Loucy (cell line): ENCODE data around the gene IFT27.

Experiments
- H2AFZ ChIP-seq: fragments of 200-600 bp; sonication (generic); 2 replicates; pipeline ENCODE4 v1.6.0; 2016; ENCODE audit warnings: antibody characterized with exemption, mild to moderate bottlenecking, low read length, moderate library complexity
- H3F3A ChIP-seq: fragments of 200-600 bp; 2 replicates; pipeline ENCODE4 v1.6.0; 2016; ENCODE audit warnings: antibody characterized with exemption, low read depth, mild to moderate bottlenecking
- H3K27me3 ChIP-seq: fragments of 200-600 bp; sonication (generic); 2 replicates; pipeline ENCODE4 v1.6.1; 2014; ENCODE audit warnings: low read length, mild to moderate bottlenecking; ENCODE audit not compliant: insufficient read depth, poor library complexity, severe bottlenecking
- H3K36me3 ChIP-seq: fragments of 200-600 bp; sonication (generic); 2 replicates; pipeline ENCODE4 v1.6.1; 2016; ENCODE audit warnings: low read length; ENCODE audit not compliant: insufficient read depth
- H3K4me1 ChIP-seq: fragments of 200-600 bp; sonication (generic); 2 replicates; pipeline ENCODE4 v1.5.1; 2014; ENCODE audit warnings: low read length, mild to moderate bottlenecking; ENCODE audit not compliant: insufficient read depth, poor library complexity, severe bottlenecking
- H3K4me2 ChIP-seq: fragments of 200-600 bp; sonication (generic); 2 replicates; pipeline ENCODE4 v1.6.0; 2014; ENCODE audit warnings: antibody characterized with exemption, low read length, low read depth, mild to moderate bottlenecking; ENCODE audit not compliant: poor library complexity, severe bottlenecking
- H3K4me3 ChIP-seq: fragments of 200-600 bp; sonication (generic); 2 replicates; pipeline ENCODE4 v1.5.1; 2014; ENCODE audit warnings: low read length, mild to moderate bottlenecking, mixed read lengths; ENCODE audit not compliant: poor library complexity, severe bottlenecking
- H3K79me2 ChIP-seq: fragments of 200-600 bp; sonication (generic); 2 replicates; pipeline ENCODE4 v1.6.1; 2014; ENCODE audit warnings: low read length; ENCODE audit not compliant: insufficient read depth
- H3K9ac ChIP-seq: fragments of 200-600 bp; sonication (generic); 2 replicates; pipeline ENCODE4 v1.6.0; 2014; ENCODE audit warnings: mild to moderate bottlenecking, low read depth, low read length, moderate library complexity; ENCODE audit not compliant: poor library complexity, severe bottlenecking
- H3K9me2 ChIP-seq: fragments of 200-600 bp; sonication (generic); replicated peaks from 2 replicates; pipeline ENCODE4 v1.6.1; 2016; ENCODE audit warnings: low read depth, low read length, mixed read lengths
- H3K9me3 ChIP-seq: fragments of 200-600 bp; sonication (generic); 2 replicates; pipeline ENCODE4 v1.6.1; 2014; ENCODE audit warnings: mild to moderate bottlenecking, antibody characterized with exemption, low read length, low read depth; ENCODE audit not compliant: insufficient read depth
- H4K20me1 ChIP-seq: fragments of 200-600 bp; sonication (generic); 2 replicates; pipeline ENCODE4 v1.6.0; 2014; ENCODE audit warnings: antibody characterized with exemption, low read length, mild to moderate bottlenecking; ENCODE audit not compliant: insufficient read depth, poor library complexity, severe bottlenecking
- CTCF ChIP-seq: fragments of 200-600 bp; sonication (generic); conservative IDR thresholded peaks from 2 replicates; pipeline ENCODE4 v1.5.1; 2014; ENCODE audit warnings: mild to moderate bottlenecking, antibody characterized with exemption, low read length
- EZH2phosphoT487 ChIP-seq: fragments of 200-600 bp; IDR thresholded peaks from 2 replicates; pipeline ENCODE4 v1.6.1; 2018; ENCODE audit warnings: antibody characterized with exemption, mild to moderate bottlenecking, moderate library complexity, borderline replicate concordance

Gene IFT27

GRCh38 chr22:36781656-36782627 is 6.0 kb upstream of the IFT27 start:
- Histone ChIP-seq H3K4me3 (peak overlapping the region; percentile 39), H2AFZ (peak overlapping the region; percentile 87), H3K4me2 (peak overlapping the region; percentile 55)

GRCh38 chr22:36778020-36778419 is 2.1 kb upstream of the IFT27 start:
- TF ChIP-seq EZH2phosphoT487 = no peak
- no peaks in the 10 kb centered on the region for H3K36me3 ChIP-seq
- H4K20me1 ChIP-seq = no peaks in the 10 kb centered on the region
- H3F3A ChIP-seq = no peaks in the 10 kb centered on the region
- H3K4me1 ChIP-seq = peaks cover 22% of the 10 kb centered on the region
- H3K9ac ChIP-seq = no peak overlapping the region
- no peaks in the 10 kb centered on the region for H3K9me3 ChIP-seq
- H3K4me3 ChIP-seq = no peak overlapping the region
- no peak overlapping the region for H2AFZ ChIP-seq
- no peaks in the 10 kb centered on the region for H3K79me2 ChIP-seq
- H3K4me2 ChIP-seq = no peak overlapping the region
- H3K27me3 ChIP-seq = no peaks in the 10 kb centered on the region
- no peaks in the 10 kb centered on the region for H3K9me2 ChIP-seq

More at GRCh38 chr22:36781656-36782627, 6.0 kb upstream of the IFT27 start:
- no peaks in the 10 kb centered on the region for H3F3A ChIP-seq
- TF ChIP-seq EZH2phosphoT487 (no peak), CTCF (peak; percentile 91)
- no peaks in the 10 kb centered on the region for H3K79me2 ChIP-seq
- no peaks in the 10 kb centered on the region for H4K20me1 ChIP-seq
- H3K27me3 ChIP-seq = no peaks in the 10 kb centered on the region
- no peaks in the 10 kb centered on the region for H3K9me2 ChIP-seq
- no peaks in the 10 kb centered on the region for H3K36me3 ChIP-seq
- no peaks in the 10 kb centered on the region for H3K9me3 ChIP-seq
- H3K4me1 ChIP-seq = peaks cover 10% of the 10 kb centered on the region
- H3K9ac ChIP-seq = peak overlapping the region; percentile 49

GRCh38 chr22:36776722-36777121 is 803 bp upstream of the IFT27 start:
- Histone ChIP-seq H3K79me2 (no peaks in the 10 kb centered on the region), H2AFZ (peak overlapping the region; percentile 21), H3K9me3 (no peaks in the 10 kb centered on the region), H3K27me3 (no peaks in the 10 kb centered on the region), H3F3A (no peaks in the 10 kb centered on the region), H4K20me1 (no peaks in the 10 kb centered on the region), H3K4me1 (peaks cover 20% of the 10 kb centered on the region), H3K4me2 (peak overlapping the region; percentile 76), H3K9ac (peak overlapping the region; percentile 78), H3K9me2 (no peaks in the 10 kb centered on the region), H3K36me3 (no peaks in the 10 kb centered on the region), H3K4me3 (peak overlapping the region; percentile 62)
- no peak for TF ChIP-seq CTCF
- TF ChIP-seq EZH2phosphoT487 = no peak
